DMS53 treated with DMSO at 0.1 percent for 48 hours (cell line): ENCODE results near the gene OTX2.
A peak's percentile ranks its signal among the peaks of the same experiment; 100 is the strongest.

Source experiments
- DNase-seq: peaks from one replicate; lab custom pipeline; 2025; ENCODE audit not compliant: unreplicated experiment; lab: John Stamatoyannopoulos, UW

The OTX2 gene

GRCh38 chr14:56810147-56810719 is at the start of gene OTX2:
Gene OTX2, minus strand, starts transcription at chr14:56810479. Its CDS starts 5,023 bp downstream, at chr14:56805456.
- DNase-seq, result no peak

GRCh38 chr14:56858422-56858821 is 48.1 kb upstream of the OTX2 start:
- no peak for DNase-seq

GRCh38 chr14:56857216-56857615 is 46.9 kb upstream of the OTX2 start:
- DNase-seq, result no peak

- DNase-seq, result no peak
Observed at GRCh38 chr14:56855891-56856461, 45.7 kb upstream of the OTX2 start.

- peak; percentile 1 for DNase-seq
Observed at GRCh38 chr14:56854325-56854724, 44.0 kb upstream of the OTX2 start.

GRCh38 chr14:56846970-56847930 is 37.0 kb upstream of the OTX2 start:
- DNase-seq, result no peak

- no peak for DNase-seq
Observed at GRCh38 chr14:56844406-56845002, 34.2 kb upstream of the OTX2 start.

- DNase-seq, result no peak
Observed at GRCh38 chr14:56841611-56842010, 31.3 kb upstream of the OTX2 start.

- DNase-seq, result no peak
Observed at GRCh38 chr14:56840221-56840620, 29.9 kb upstream of the OTX2 start.

GRCh38 chr14:56829151-56829550 is 18.9 kb upstream of the OTX2 start:
- no peak for DNase-seq

GRCh38 chr14:56826214-56826613 is 15.9 kb upstream of the OTX2 start:
- no peak for DNase-seq

GRCh38 chr14:56821805-56822610 is 11.7 kb upstream of the OTX2 start:
- peak; percentile 61 for DNase-seq

GRCh38 chr14:56821177-56821576 is 10.9 kb upstream of the OTX2 start:
- no peak for DNase-seq

- DNase-seq, result no peak
Observed at GRCh38 chr14:56817396-56817921, 7.2 kb upstream of the OTX2 start.

- no peak for DNase-seq
Observed at GRCh38 chr14:56816574-56817391, 6.5 kb upstream of the OTX2 start.

GRCh38 chr14:56815745-56816144 is 5.5 kb upstream of the OTX2 start:
- DNase-seq, result no peak

- no peak for DNase-seq
Observed at GRCh38 chr14:56814969-56815700, 4.9 kb upstream of the OTX2 start.

- DNase-seq, result no peak
Observed at GRCh38 chr14:56814519-56814959, 4.3 kb upstream of the OTX2 start.

- DNase-seq, result no peak
Observed at GRCh38 chr14:56813143-56813551, 2.9 kb upstream of the OTX2 start.
